Endothelial cell of umbilical vein (primary cell): Measurements from ENCODE around the gene PRR5.

Source experiments
- CTCF ChIP-seq, 2 donors: IDR thresholded peaks; 1 replicate in 1 of 2; 2 replicates in 1 of 2; pipeline ENCODE4 v1.5.1; 2011; ENCODE audit warnings: low read length in 2 of 2, mild to moderate bottlenecking in 2 of 2, moderate library complexity in 2 of 2, control low read depth in 1 of 2, inconsistent platforms in 1 of 2, low read depth in 1 of 2; ENCODE audit not compliant: insufficient read depth in 1 of 2; ENCODE audit errors: extremely low read depth in 1 of 2
- POLR2A ChIP-seq: IDR thresholded peaks from 2 replicates; pipeline ENCODE4 v1.6.1; 2012; ENCODE audit warnings: low read depth, mild to moderate bottlenecking, control low read depth, low read length
- POLR2AphosphoS5 ChIP-seq: IDR thresholded peaks from 2 replicates; pipeline ENCODE4 v1.6.1; 2012; ENCODE audit warnings: low read depth, mild to moderate bottlenecking, control low read depth, low read length, moderate library complexity; ENCODE audit not compliant: insufficient read depth

- TF ChIP-seq CTCF (IDR thresholded peaks at IDR 0.05; ENCODE audit: extremely low read depth in 1 of 2, insufficient read depth in 1 of 2, low read depth in 1 of 2, low read length in 2 of 2) (no peak), POLR2A (no peak), POLR2AphosphoS5 (no peak)
Observed at GRCh38 chr22:44718418-44718817, 16.4 kb downstream of the PRR5 start.
